RPMI7951 (cell line): ENCODE data around the gene ZNF319. TPM values are rescaled to one million over a fixed set of nuclear protein-coding genes. Genes with fewer than 3 reads are reported as not detected.

ENCODE experiments used
- DNase-seq: peaks from one replicate; pipeline ENCODE4 v3.0.0-alpha.2; 2012; ENCODE audit warnings: low read depth
- total RNA-seq: library from RNA; depleted of rRNA; stranded (reverse); fragments of >200 nt; shearing (Covaris generic); gene quantifications from 2 replicates; pipeline ENCODE4 v1.2.3, GENCODE V29; 2014; rRNA removed

Gene ZNF319
- total RNA-seq, 1 experiment from 2014 or later = 1.1 TPM

- DNase-seq = no peak
These were observed 43.4 kb downstream of the ZNF319 start for GRCh38 chr16:57956924-57957672.

GRCh38 chr16:57956270-57956808 lies 44.1 kb downstream of the ZNF319 start:
- DNase-seq = no peak

- peak; percentile 30 for DNase-seq
These were observed 44.8 kb downstream of the ZNF319 start for GRCh38 chr16:57955572-57956188.

GRCh38 chr16:57953857-57954256 lies 46.6 kb downstream of the ZNF319 start:
- DNase-seq = no peak

GRCh38 chr16:57952909-57953308 lies 47.6 kb downstream of the ZNF319 start:
- no peak for DNase-seq

GRCh38 chr16:57951204-57951960 lies 49.1 kb downstream of the ZNF319 start:
- no peak for DNase-seq

- DNase-seq = peak; percentile 22
These were observed 50.1 kb downstream of the ZNF319 start for GRCh38 chr16:57950382-57950781.

GRCh38 chr16:57949595-57950238 lies 50.8 kb downstream of the ZNF319 start:
- DNase-seq = no peak

GRCh38 chr16:57949013-57949412 lies 51.5 kb downstream of the ZNF319 start:
- no peak for DNase-seq

GRCh38 chr16:57948027-57948426 lies 52.4 kb downstream of the ZNF319 start:
- no peak for DNase-seq

GRCh38 chr16:57947261-57947660 lies 53.2 kb downstream of the ZNF319 start:
- no peak for DNase-seq

GRCh38 chr16:57946181-57946801 lies 54.2 kb downstream of the ZNF319 start:
- DNase-seq = no peak

GRCh38 chr16:57945740-57946138 lies 54.7 kb downstream of the ZNF319 start:
- DNase-seq = no peak

- DNase-seq = no peak
These were observed 55.3 kb downstream of the ZNF319 start for GRCh38 chr16:57944970-57945739.

Other genes with a start within 250 kb of the ZNF319 start
- gene KIFC3, start 198.2 kb downstream of the ZNF319 start, total RNA-seq = 49.3 and 58.5 TPM in 2 replicates
- gene CNGB1, start 29.5 kb downstream of the ZNF319 start, total RNA-seq = not detected in 2 replicates
- 28.6 and 31.0 TPM in 2 replicates for gene USB1, start 735 bp upstream of the ZNF319 start, total RNA-seq
- gene MMP15, start 25.1 kb upstream of the ZNF319 start, total RNA-seq = 2.6 and 7.7 TPM in 2 replicates
- 82.2 and 110 TPM in 2 replicates for gene CFAP20, start 128.7 kb upstream of the ZNF319 start, total RNA-seq
- gene CSNK2A2, start 197.4 kb upstream of the ZNF319 start, total RNA-seq = 15.6 and 15.8 TPM in 2 replicates